B cell (primary cell): ENCODE results near the gene GALNT17. TPM values are rescaled to one million over a fixed set of nuclear protein-coding genes. Genes with fewer than 3 reads are reported as not detected.

Experiments
- ATAC-seq: fragments of 200-7000 bp; cut with Tn5 transposase; one replicate; pipeline ENCODE4 v1.10.0; 2021; ENCODE audit warnings: low read depth, mild to moderate bottlenecking, moderate number of reproducible peaks, moderate library complexity
- CTCF ChIA-PET: fragments of 350-600 bp; sonication (Branson Sonifier 250); formaldehyde crosslinking; loops from one replicate; lab custom pipeline; 2021; ENCODE audit warnings: antibody characterized with exemption, inconsistent platforms; lab: Charles Lee
- POLR2A ChIA-PET: fragments of 350-600 bp; sonication (Branson Sonifier 250); formaldehyde crosslinking; loops from one replicate; lab custom pipeline; 2021; ENCODE audit warnings: antibody characterized with exemption; lab: Charles Lee
- DNase-seq: peaks from one replicate; pipeline ENCODE4 v3.0.0; 2013
- H2AFZ ChIP-seq: 2 replicates; pipeline ENCODE4 v1.6.1; 2012; ENCODE audit warnings: mild to moderate bottlenecking, low read depth, low read length; ENCODE audit not compliant: insufficient read depth, poor library complexity, severe bottlenecking
- H3K27ac ChIP-seq, 2 donors: 1 replicate in 1 of 2; 2 replicates in 1 of 2; pipeline ENCODE4 v1.5.1; 2012 to 2013; ENCODE audit warnings: low read length in 2 of 2, mild to moderate bottlenecking in 2 of 2, moderate library complexity in 1 of 2
- H3K27me3 ChIP-seq, 4 experiments: fragments of 200-600 bp in 1 of 4; sonication (generic) in 1 of 4; replicated peaks in 1 of 4; 1 replicate in 2 of 4; 2 replicates in 2 of 4; pipeline versions ENCODE4 v1.6.1 to v1.7.0; 2013 to 2016; ENCODE audit warnings: low read length in 3 of 4, mild to moderate bottlenecking in 2 of 4, mixed read lengths in 1 of 4, moderate library complexity in 1 of 4; ENCODE audit not compliant: insufficient read depth in 4 of 4, control insufficient read depth in 3 of 4; ENCODE audit errors: control extremely low read depth in 1 of 4
- H3K36me3 ChIP-seq, 2 experiments: replicated peaks in 1 of 2; 1 replicate in 1 of 2; 2 replicates in 1 of 2; pipeline versions ENCODE4 v1.6.1 to v1.7.1; 2013; ENCODE audit warnings: low read length in 1 of 2; ENCODE audit not compliant: insufficient read depth in 2 of 2, control insufficient read depth in 1 of 2; ENCODE audit errors: control extremely low read depth in 1 of 2, extremely low read depth in 1 of 2
- H3K4me1 ChIP-seq, 2 donors: fragments of 200-600 bp in 1 of 2; sonication (generic) in 1 of 2; 1 replicate in 1 of 2; 2 replicates in 1 of 2; pipeline versions ENCODE4 v1.5.1 to v1.6.1; 2013 to 2017; ENCODE audit warnings: low read length in 2 of 2; ENCODE audit not compliant: control insufficient read depth in 2 of 2, insufficient read depth in 2 of 2
- H3K4me2 ChIP-seq: replicated peaks from 2 replicates; pipeline ENCODE3; 2012; ENCODE audit warnings: mild to moderate bottlenecking, low read depth, low read length; ENCODE audit not compliant: poor library complexity, severe bottlenecking
- H3K4me3 ChIP-seq, 5 experiments: fragments of 200-600 bp in 1 of 5; sonication (generic) in 1 of 5; 1 replicate in 3 of 5; 2 replicates in 2 of 5; pipeline versions ENCODE4 v1.5.1 to v1.7.0; 2011 to 2016; ENCODE audit warnings: low read length in 4 of 5, mild to moderate bottlenecking in 4 of 5, low read depth in 2 of 5, control low read depth in 1 of 5, moderate library complexity in 1 of 5; ENCODE audit not compliant: insufficient read depth in 1 of 5; ENCODE audit errors: control extremely low read depth in 1 of 5, extremely low read depth in 1 of 5
- H3K79me2 ChIP-seq: fragments of 200-600 bp; sonication (generic); one replicate; pipeline ENCODE4 v1.6.0; 2016; ENCODE audit warnings: low read length; ENCODE audit not compliant: control insufficient read depth, insufficient read depth
- H3K9ac ChIP-seq: fragments of 200-600 bp; sonication (generic); 2 replicates; pipeline ENCODE4 v1.6.1; 2017; ENCODE audit warnings: mild to moderate bottlenecking, low read length, moderate library complexity
- H3K9me3 ChIP-seq, 3 donors: one replicate each; pipeline versions ENCODE4 v1.6.1 to v1.7.1; 2013; ENCODE audit warnings: low read length in 2 of 3; ENCODE audit not compliant: control insufficient read depth in 2 of 3, insufficient read depth in 1 of 3; ENCODE audit errors: control extremely low read depth in 1 of 3
- H4K20me1 ChIP-seq: 2 replicates; pipeline ENCODE4 v1.6.0; 2012; ENCODE audit warnings: mild to moderate bottlenecking, low read length; ENCODE audit not compliant: insufficient read depth, control insufficient read depth, poor library complexity, severe bottlenecking
- H3K27ac Mint-ChIP-seq: one replicate; pipeline ENCODE4 v1.8.0; 2021; ENCODE audit warnings: mixed read lengths
- H3K27me3 Mint-ChIP-seq: one replicate; pipeline ENCODE4 v1.8.0; 2021; ENCODE audit warnings: mixed read lengths
- H3K4me1 Mint-ChIP-seq: one replicate; pipeline ENCODE4 v1.8.0; 2021; ENCODE audit warnings: mixed read lengths
- H3K4me3 Mint-ChIP-seq: one replicate; pipeline ENCODE4 v1.8.0; 2021; ENCODE audit warnings: mixed read lengths
- H3K9me3 Mint-ChIP-seq: one replicate; pipeline ENCODE4 v1.8.0; 2022; ENCODE audit warnings: mixed read lengths; ENCODE audit not compliant: insufficient read depth
- EZH2 ChIP-seq: IDR thresholded peaks from 2 replicates; pipeline ENCODE4 v1.6.1; 2012; ENCODE audit warnings: borderline replicate concordance, low read depth, mild to moderate bottlenecking, moderate library complexity, low read length; ENCODE audit not compliant: insufficient read depth, poor library complexity, severe bottlenecking
- WGBS: methylation state at CpG from one replicate; pipeline ENCODE4 v1.1.5; 2013; ENCODE audit warnings: missing lambda C conversion rate; ENCODE audit not compliant: insufficient coverage; 5-methylcytosine and 5-hydroxymethylcytosine counted together
- intact Hi-C: fragments of 100-400 bp; cut with micrococcal nuclease; formaldehyde crosslinking; loops from one replicate; pipeline ENCODE4 v1.10.0; 2022
- polyA plus RNA-seq: library from polyadenylated mRNA; depleted of rRNA; stranded (reverse); fragments of >200 nt; gene quantifications from 2 replicates; pipeline ENCODE4 v1.2.3, GENCODE V29; 2012
- total RNA-seq, 2 donors: library from RNA; stranded (reverse); fragments of 120-200 nt in 1 of 2; gene quantifications; 1 replicate in 1 of 2; 2 replicates in 1 of 2; pipeline versions ENCODE4 v1.2.3 to v1.2.4, GENCODE V29; 2013 to 2022
- TF ChIP-seq, protein P1 (sequence below): fragments of 200-600 bp; IDR thresholded peaks from one replicate; pipeline ENCODE4 v1.8.0; 2022; ENCODE audit warnings: antibody characterized with exemption, mild to moderate bottlenecking

Gene GALNT17
- total and polyA plus RNA-seq, 2 donors (not counting 1 experiment from before 2014, with no cell fraction given): not detected

DNA sequence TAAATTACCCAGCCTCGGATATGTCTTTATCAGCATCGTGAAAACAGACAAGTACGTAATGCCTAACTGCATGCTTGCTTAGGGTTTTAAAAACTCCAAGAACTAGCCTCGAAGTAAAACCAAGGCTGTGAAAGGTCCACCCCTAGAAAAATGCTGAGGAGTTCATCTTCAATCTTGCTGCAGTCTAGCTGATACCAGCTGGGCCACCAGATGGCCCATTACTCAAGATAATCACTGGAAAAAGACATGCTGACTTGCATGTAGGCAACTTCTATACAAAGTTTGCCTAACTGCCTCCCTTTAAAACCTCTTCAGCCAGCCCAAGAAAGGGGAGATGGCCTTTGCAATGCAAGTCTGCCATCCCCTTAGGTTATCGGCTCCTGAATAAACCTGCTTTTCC lies 614.1 kb downstream of the GALNT17 start:
- no peak overlapping the region for H3K4me2 ChIP-seq
- no peak overlapping the region for H3K4me3 ChIP-seq
- 94% methylated on average over 5 of the region's 5 CpGs for WGBS
- no peaks in the 10 kb centered on the region for H3K27me3 ChIP-seq
- no peaks in the 10 kb centered on the region for H3K9me3 ChIP-seq
- no peaks in the 10 kb centered on the region for H3K79me2 ChIP-seq
- Mint-ChIP-seq H3K4me1 (no peaks in the 10 kb centered on the region), H3K27ac (no peak overlapping the region), H3K4me3 (no peak overlapping the region), H3K27me3 (peaks cover 4% of the 10 kb centered on the region), H3K9me3 (no peaks in the 10 kb centered on the region)
- ChIA-PET POLR2A (no interaction called here), CTCF (no interaction called here)
- H3K4me1 ChIP-seq: no peaks in the 10 kb centered on the region
- intact Hi-C loops: no loop called here
- no peak for TF ChIP-seq EZH2
- TF ChIP-seq, protein P1, sequence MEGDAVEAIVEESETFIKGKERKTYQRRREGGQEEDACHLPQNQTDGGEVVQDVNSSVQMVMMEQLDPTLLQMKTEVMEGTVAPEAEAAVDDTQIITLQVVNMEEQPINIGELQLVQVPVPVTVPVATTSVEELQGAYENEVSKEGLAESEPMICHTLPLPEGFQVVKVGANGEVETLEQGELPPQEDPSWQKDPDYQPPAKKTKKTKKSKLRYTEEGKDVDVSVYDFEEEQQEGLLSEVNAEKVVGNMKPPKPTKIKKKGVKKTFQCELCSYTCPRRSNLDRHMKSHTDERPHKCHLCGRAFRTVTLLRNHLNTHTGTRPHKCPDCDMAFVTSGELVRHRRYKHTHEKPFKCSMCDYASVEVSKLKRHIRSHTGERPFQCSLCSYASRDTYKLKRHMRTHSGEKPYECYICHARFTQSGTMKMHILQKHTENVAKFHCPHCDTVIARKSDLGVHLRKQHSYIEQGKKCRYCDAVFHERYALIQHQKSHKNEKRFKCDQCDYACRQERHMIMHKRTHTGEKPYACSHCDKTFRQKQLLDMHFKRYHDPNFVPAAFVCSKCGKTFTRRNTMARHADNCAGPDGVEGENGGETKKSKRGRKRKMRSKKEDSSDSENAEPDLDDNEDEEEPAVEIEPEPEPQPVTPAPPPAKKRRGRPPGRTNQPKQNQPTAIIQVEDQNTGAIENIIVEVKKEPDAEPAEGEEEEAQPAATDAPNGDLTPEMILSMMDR: no peak
- ATAC-seq: no peak
- DNase-seq: no peak
- no peak overlapping the region for H2AFZ ChIP-seq
- no peaks in the 10 kb centered on the region for H3K36me3 ChIP-seq
- no peak overlapping the region for H3K9ac ChIP-seq
- no peaks in the 10 kb centered on the region for H4K20me1 ChIP-seq
- H3K27ac ChIP-seq: no peak overlapping the region

DNA sequence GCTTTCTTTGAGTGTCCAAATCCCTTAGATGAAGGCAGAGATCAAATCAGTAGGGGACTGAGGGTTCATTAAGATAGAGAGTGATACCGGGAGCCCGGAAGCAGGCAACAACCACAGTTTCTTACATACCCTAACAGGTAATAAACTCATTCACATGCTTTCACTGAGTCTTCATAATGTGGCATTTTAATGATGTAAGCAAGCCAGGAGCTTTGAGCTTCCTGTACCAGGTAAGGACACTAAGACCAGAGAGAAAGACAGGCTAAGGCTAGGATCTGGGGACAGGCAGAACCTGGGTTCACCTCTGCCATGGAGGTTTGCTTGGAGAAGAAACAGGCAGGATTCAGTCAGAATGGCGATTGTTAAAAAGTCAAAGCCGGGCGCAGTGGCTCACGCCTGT lies 618.3 kb downstream of the GALNT17 start:
- TF ChIP-seq, protein P1: no peak
- no peak for TF ChIP-seq EZH2
- peaks cover 0 to 6% (median 0%) of the 10 kb centered on the region in 4 experiments for H3K27me3 ChIP-seq
- H3K36me3 ChIP-seq: no peaks in the 10 kb centered on the region
- peaks cover 0 to 14% (median 0%) of the 10 kb centered on the region in 3 donors for H3K9me3 ChIP-seq
- H3K4me1 ChIP-seq: no peaks in the 10 kb centered on the region
- peaks cover 17% of the 10 kb centered on the region for H3K27me3 Mint-ChIP-seq
- H3K4me3 Mint-ChIP-seq: no peak overlapping the region
- ChIA-PET CTCF (no interaction called here), POLR2A (no interaction called here)
- H3K27ac Mint-ChIP-seq: no peak overlapping the region
- no peak overlapping the region for H2AFZ ChIP-seq
- WGBS: 100% methylated on average over 4 of the region's 6 CpGs
- H4K20me1 ChIP-seq: no peaks in the 10 kb centered on the region
- ATAC-seq: no peak
- no peak overlapping the region for H3K9ac ChIP-seq
- intact Hi-C loops: no loop called here
- DNase-seq: no peak
- H3K4me2 ChIP-seq: no peak overlapping the region
- no peak overlapping the region for H3K27ac ChIP-seq
- no peak overlapping the region for H3K4me3 ChIP-seq
- H3K79me2 ChIP-seq: no peaks in the 10 kb centered on the region
- H3K4me1 Mint-ChIP-seq: no peaks in the 10 kb centered on the region
- H3K9me3 Mint-ChIP-seq: no peaks in the 10 kb centered on the region
